K562 (cell line): ENCODE data around the gene NYNRIN. TPM values are rescaled to one million over a fixed set of nuclear protein-coding genes. Genes with fewer than 3 reads are reported as not detected.
A peak's percentile ranks its signal among the peaks of the same experiment; 100 is the strongest.

Experiments
- BHLHE40 ChIP-seq: IDR thresholded peaks from 2 replicates; pipeline ENCODE4 v1.6.1; 2011; ENCODE audit warnings: low read length, improper control_type of control experiment
- BMI1 ChIP-seq: fragments of 150-350 bp; IDR thresholded peaks from 2 replicates; pipeline ENCODE4 v1.6.1; 2014; ENCODE audit warnings: low read length
- HDAC8 ChIP-seq: fragments of 450-650 bp; IDR thresholded peaks from 2 replicates; pipeline ENCODE4 v1.6.1; 2016; ENCODE audit warnings: mild to moderate bottlenecking, missing genetic modification characterization, moderate library complexity, missing compliant biosample characterization
- KLF16 ChIP-seq: IDR thresholded peaks from 2 replicates; pipeline ENCODE4 v1.6.1; 2016; ENCODE audit warnings: antibody characterized with exemption
- NR2C2 ChIP-seq, 2 experiments: fragments of 200-800 bp in 1 of 2; sonication (Bioruptor generic) in 1 of 2; sonication (generic) in 1 of 2; formaldehyde crosslinking in 1 of 2; IDR thresholded peaks; 2 replicates each; pipeline versions ENCODE4 v1.6.1 to v1.8.0; 2016 to 2022; ENCODE audit warnings: mild to moderate bottlenecking in 1 of 2, missing compliant biosample characterization in 1 of 2, missing genetic modification characterization in 1 of 2, missing genetic modification reagents in 1 of 2
- PCBP2 ChIP-seq: fragments of 200-400 bp; formaldehyde crosslinking; IDR thresholded peaks from 2 replicates; pipeline ENCODE4 v1.6.1; 2018; ENCODE audit warnings: low read length, low read depth, mild to moderate bottlenecking, moderate library complexity; ENCODE audit not compliant: poor library complexity, severe bottlenecking
- polyA plus RNA-seq, 8 experiments: library from polyadenylated mRNA; depleted of rRNA in 4 of 8; stranded (reverse) in 5 of 8; unstranded in 3 of 8; fragments of >200 nt; fragmentation: Nextera tagmentation in 2 of 8; fragmentation: Illumina TruSeq in 1 of 8; extraction: Ambion mirVana in 2 of 8; extraction: Trizol in 1 of 8; gene quantifications; 2 replicates each; pipeline versions ENCODE4 v1.2.1 to v1.2.3, GENCODE V29; 2011 to 2014; ENCODE audit warnings: inconsistent platforms in 1 of 8, missing spikeins in 1 of 8
- total RNA-seq, 7 experiments: library from RNA; depleted of rRNA in 6 of 7; stranded (reverse); fragments of >200 nt in 6 of 7; fragmentation: Illumina TruSeq in 2 of 7; extraction: Trizol in 2 of 7; gene quantifications; 2 replicates each; pipeline versions ENCODE4 v1.2.1 to v1.2.3, GENCODE V29; 2011 to 2021; ENCODE audit warnings: low replicate concordance in 1 of 7
- TF ChIP-seq, protein P1 (sequence below): fragments of 200-600 bp; sonication (generic); IDR thresholded peaks from one replicate; pipeline ENCODE4 v1.6.1; 2012; ENCODE audit warnings: mild to moderate bottlenecking, low read depth, low read length, inconsistent platforms
- TF ChIP-seq, protein P2 (sequence below): IDR thresholded peaks from 2 replicates; pipeline ENCODE4 v1.6.1; 2011; ENCODE audit not compliant: insufficient read length; ENCODE audit errors: extremely low read depth
- TF ChIP-seq, protein P3 (sequence below): IDR thresholded peaks from 2 replicates; pipeline ENCODE4 v1.6.1; 2011; ENCODE audit warnings: borderline replicate concordance, low read depth, mild to moderate bottlenecking, moderate library complexity, low read length; ENCODE audit not compliant: insufficient read depth, poor library complexity, severe bottlenecking
- TF ChIP-seq, protein P4 (sequence below): sonication (generic); formaldehyde crosslinking; IDR thresholded peaks from 2 replicates; pipeline ENCODE4 v1.8.1; 2023; ENCODE audit warnings: mild to moderate bottlenecking, missing genetic modification reagents

The NYNRIN gene
- total and polyA plus RNA-seq, 9 of the 15 experiments (the other 6 are each of a cell fraction or from before 2014, with no cell fraction given) = 0.04 to 1.2 (median 0.28) TPM

DNA sequence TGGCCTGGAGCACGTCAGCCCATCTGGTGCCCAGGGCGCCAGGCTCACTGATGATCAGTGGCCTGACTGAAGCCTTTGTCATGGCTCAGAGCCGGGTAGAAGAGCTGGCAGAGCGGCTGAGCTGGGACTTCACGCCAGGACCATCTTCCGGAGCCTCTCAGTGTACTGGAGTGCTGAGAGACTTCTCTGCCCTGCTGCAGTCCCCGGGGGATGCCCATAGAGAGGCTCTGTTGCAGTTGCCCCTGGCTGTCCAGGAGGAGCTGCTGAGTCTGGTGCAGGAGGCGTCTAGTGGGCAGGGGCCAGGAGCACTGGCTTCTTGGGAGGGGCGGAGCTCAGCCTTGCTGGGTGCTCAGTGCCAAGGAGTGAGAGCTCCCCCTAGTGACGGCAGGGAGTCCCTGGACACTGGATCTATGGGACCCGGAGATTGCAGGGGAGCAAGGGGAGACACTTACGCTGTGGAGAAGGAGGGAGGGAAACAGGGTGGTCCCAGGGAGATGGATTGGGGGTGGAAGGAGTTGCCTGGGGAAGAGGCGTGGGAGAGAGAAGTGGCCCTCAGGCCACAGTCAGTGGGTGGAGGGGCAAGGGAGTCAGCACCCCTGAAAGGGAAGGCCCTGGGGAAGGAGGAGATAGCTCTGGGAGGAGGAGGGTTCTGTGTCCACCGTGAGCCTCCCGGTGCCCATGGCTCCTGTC, 32.9 kb downstream of the NYNRIN start (continued):
- TF ChIP-seq, protein P1, sequence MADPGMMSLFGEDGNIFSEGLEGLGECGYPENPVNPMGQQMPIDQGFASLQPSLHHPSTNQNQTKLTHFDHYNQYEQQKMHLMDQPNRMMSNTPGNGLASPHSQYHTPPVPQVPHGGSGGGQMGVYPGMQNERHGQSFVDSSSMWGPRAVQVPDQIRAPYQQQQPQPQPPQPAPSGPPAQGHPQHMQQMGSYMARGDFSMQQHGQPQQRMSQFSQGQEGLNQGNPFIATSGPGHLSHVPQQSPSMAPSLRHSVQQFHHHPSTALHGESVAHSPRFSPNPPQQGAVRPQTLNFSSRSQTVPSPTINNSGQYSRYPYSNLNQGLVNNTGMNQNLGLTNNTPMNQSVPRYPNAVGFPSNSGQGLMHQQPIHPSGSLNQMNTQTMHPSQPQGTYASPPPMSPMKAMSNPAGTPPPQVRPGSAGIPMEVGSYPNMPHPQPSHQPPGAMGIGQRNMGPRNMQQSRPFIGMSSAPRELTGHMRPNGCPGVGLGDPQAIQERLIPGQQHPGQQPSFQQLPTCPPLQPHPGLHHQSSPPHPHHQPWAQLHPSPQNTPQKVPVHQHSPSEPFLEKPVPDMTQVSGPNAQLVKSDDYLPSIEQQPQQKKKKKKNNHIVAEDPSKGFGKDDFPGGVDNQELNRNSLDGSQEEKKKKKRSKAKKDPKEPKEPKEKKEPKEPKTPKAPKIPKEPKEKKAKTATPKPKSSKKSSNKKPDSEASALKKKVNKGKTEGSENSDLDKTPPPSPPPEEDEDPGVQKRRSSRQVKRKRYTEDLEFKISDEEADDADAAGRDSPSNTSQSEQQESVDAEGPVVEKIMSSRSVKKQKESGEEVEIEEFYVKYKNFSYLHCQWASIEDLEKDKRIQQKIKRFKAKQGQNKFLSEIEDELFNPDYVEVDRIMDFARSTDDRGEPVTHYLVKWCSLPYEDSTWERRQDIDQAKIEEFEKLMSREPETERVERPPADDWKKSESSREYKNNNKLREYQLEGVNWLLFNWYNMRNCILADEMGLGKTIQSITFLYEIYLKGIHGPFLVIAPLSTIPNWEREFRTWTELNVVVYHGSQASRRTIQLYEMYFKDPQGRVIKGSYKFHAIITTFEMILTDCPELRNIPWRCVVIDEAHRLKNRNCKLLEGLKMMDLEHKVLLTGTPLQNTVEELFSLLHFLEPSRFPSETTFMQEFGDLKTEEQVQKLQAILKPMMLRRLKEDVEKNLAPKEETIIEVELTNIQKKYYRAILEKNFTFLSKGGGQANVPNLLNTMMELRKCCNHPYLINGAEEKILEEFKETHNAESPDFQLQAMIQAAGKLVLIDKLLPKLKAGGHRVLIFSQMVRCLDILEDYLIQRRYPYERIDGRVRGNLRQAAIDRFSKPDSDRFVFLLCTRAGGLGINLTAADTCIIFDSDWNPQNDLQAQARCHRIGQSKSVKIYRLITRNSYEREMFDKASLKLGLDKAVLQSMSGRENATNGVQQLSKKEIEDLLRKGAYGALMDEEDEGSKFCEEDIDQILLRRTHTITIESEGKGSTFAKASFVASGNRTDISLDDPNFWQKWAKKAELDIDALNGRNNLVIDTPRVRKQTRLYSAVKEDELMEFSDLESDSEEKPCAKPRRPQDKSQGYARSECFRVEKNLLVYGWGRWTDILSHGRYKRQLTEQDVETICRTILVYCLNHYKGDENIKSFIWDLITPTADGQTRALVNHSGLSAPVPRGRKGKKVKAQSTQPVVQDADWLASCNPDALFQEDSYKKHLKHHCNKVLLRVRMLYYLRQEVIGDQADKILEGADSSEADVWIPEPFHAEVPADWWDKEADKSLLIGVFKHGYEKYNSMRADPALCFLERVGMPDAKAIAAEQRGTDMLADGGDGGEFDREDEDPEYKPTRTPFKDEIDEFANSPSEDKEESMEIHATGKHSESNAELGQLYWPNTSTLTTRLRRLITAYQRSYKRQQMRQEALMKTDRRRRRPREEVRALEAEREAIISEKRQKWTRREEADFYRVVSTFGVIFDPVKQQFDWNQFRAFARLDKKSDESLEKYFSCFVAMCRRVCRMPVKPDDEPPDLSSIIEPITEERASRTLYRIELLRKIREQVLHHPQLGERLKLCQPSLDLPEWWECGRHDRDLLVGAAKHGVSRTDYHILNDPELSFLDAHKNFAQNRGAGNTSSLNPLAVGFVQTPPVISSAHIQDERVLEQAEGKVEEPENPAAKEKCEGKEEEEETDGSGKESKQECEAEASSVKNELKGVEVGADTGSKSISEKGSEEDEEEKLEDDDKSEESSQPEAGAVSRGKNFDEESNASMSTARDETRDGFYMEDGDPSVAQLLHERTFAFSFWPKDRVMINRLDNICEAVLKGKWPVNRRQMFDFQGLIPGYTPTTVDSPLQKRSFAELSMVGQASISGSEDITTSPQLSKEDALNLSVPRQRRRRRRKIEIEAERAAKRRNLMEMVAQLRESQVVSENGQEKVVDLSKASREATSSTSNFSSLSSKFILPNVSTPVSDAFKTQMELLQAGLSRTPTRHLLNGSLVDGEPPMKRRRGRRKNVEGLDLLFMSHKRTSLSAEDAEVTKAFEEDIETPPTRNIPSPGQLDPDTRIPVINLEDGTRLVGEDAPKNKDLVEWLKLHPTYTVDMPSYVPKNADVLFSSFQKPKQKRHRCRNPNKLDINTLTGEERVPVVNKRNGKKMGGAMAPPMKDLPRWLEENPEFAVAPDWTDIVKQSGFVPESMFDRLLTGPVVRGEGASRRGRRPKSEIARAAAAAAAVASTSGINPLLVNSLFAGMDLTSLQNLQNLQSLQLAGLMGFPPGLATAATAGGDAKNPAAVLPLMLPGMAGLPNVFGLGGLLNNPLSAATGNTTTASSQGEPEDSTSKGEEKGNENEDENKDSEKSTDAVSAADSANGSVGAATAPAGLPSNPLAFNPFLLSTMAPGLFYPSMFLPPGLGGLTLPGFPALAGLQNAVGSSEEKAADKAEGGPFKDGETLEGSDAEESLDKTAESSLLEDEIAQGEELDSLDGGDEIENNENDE = no peak
- TF ChIP-seq, protein P2, sequence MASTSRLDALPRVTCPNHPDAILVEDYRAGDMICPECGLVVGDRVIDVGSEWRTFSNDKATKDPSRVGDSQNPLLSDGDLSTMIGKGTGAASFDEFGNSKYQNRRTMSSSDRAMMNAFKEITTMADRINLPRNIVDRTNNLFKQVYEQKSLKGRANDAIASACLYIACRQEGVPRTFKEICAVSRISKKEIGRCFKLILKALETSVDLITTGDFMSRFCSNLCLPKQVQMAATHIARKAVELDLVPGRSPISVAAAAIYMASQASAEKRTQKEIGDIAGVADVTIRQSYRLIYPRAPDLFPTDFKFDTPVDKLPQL = no peak
- TF ChIP-seq BMI1 = no peak
- TF ChIP-seq PCBP2 = no peak
- TF ChIP-seq, protein P3, sequence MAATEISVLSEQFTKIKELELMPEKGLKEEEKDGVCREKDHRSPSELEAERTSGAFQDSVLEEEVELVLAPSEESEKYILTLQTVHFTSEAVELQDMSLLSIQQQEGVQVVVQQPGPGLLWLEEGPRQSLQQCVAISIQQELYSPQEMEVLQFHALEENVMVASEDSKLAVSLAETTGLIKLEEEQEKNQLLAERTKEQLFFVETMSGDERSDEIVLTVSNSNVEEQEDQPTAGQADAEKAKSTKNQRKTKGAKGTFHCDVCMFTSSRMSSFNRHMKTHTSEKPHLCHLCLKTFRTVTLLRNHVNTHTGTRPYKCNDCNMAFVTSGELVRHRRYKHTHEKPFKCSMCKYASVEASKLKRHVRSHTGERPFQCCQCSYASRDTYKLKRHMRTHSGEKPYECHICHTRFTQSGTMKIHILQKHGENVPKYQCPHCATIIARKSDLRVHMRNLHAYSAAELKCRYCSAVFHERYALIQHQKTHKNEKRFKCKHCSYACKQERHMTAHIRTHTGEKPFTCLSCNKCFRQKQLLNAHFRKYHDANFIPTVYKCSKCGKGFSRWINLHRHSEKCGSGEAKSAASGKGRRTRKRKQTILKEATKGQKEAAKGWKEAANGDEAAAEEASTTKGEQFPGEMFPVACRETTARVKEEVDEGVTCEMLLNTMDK = peak; percentile 50
- TF ChIP-seq BHLHE40 = no peak
- TF ChIP-seq, protein P4, sequence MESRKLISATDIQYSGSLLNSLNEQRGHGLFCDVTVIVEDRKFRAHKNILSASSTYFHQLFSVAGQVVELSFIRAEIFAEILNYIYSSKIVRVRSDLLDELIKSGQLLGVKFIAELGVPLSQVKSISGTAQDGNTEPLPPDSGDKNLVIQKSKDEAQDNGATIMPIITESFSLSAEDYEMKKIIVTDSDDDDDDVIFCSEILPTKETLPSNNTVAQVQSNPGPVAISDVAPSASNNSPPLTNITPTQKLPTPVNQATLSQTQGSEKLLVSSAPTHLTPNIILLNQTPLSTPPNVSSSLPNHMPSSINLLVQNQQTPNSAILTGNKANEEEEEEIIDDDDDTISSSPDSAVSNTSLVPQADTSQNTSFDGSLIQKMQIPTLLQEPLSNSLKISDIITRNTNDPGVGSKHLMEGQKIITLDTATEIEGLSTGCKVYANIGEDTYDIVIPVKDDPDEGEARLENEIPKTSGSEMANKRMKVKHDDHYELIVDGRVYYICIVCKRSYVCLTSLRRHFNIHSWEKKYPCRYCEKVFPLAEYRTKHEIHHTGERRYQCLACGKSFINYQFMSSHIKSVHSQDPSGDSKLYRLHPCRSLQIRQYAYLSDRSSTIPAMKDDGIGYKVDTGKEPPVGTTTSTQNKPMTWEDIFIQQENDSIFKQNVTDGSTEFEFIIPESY (CRISPR knock-in tag) = no peak
- no peak for TF ChIP-seq NR2C2 (CRISPR knock-in tag; IDR thresholded peaks at IDR 0.05)
- no peak for TF ChIP-seq NR2C2 (tag; IDR thresholded peaks at IDR 0.05)
- 0 out of 2 replicates have a peak, but pooled peaks have one; percentile 10 for TF ChIP-seq KLF16
- no peak for TF ChIP-seq HDAC8
